Upper lobe of left lung (tissue), 6 donors: ENCODE data around the gene SH3GL1. TPM values are rescaled to one million over a fixed set of nuclear protein-coding genes. Genes with fewer than 3 reads are reported as not detected.

Source experiments
- ATAC-seq, 2 donors: fragments of 200-7000 bp; cut with Tn5 transposase; one replicate each; pipeline ENCODE4 v1.9.1; 2022; ENCODE audit warnings: mild to moderate bottlenecking in 2 of 2, moderate library complexity in 2 of 2; ENCODE audit not compliant: low FRiP score in 2 of 2
- DNase-seq, 2 donors: peaks; one replicate each; pipeline ENCODE4 v3.0.0-alpha.2; 2019 to 2020
- H3K27ac ChIP-seq, 4 donors: fragments of 200-600 bp; sonication (generic); one replicate each; pipeline ENCODE4 v1.5.1; 2016 to 2019
- H3K27me3 ChIP-seq, 4 donors: fragments of 200-600 bp; sonication (generic); one replicate each; pipeline ENCODE4 v1.5.1; 2017 to 2019
- H3K36me3 ChIP-seq, 4 donors: fragments of 200-600 bp; sonication (generic); one replicate each; pipeline ENCODE4 v1.5.1; 2016 to 2019
- H3K4me1 ChIP-seq, 4 donors: fragments of 200-600 bp; sonication (generic); one replicate each; pipeline ENCODE4 v1.5.1; 2018 to 2019
- H3K4me3 ChIP-seq, 4 donors: fragments of 200-600 bp; sonication (generic); one replicate each; pipeline ENCODE4 v1.5.1; 2017 to 2019; ENCODE audit warnings: mild to moderate bottlenecking in 2 of 4, moderate library complexity in 1 of 4
- H3K9me3 ChIP-seq, 4 donors: fragments of 200-600 bp; sonication (generic); one replicate each; pipeline ENCODE4 v1.5.1; 2018 to 2019
- CTCF ChIP-seq, 6 experiments: fragments of 450-650 bp in 4 of 6; fragments of 200-600 bp in 2 of 6; sonication (generic) in 2 of 6; IDR thresholded peaks; one replicate each; pipeline ENCODE4 v1.5.1; 2016 to 2019; ENCODE audit warnings: antibody characterized with exemption in 6 of 6
- EP300 ChIP-seq, 4 donors: sonication (generic); formaldehyde crosslinking; IDR thresholded peaks; one replicate each; pipeline ENCODE4 v1.5.1; 2017; ENCODE audit warnings: antibody characterized with exemption in 4 of 4, control low read depth in 2 of 4
- POLR2A ChIP-seq, 4 donors: fragments of 450-650 bp; IDR thresholded peaks; one replicate each; pipeline ENCODE4 v1.5.1; 2016 to 2017; ENCODE audit warnings: antibody characterized with exemption in 4 of 4, mild to moderate bottlenecking in 2 of 4
- POLR2AphosphoS5 ChIP-seq, 2 donors: sonication (generic); formaldehyde crosslinking; IDR thresholded peaks; one replicate each; pipeline ENCODE4 v1.5.1; 2017; ENCODE audit warnings: antibody characterized with exemption in 2 of 2
- whole genome bisulfite sequencing, 2 donors: methylation state at CpG; one replicate each; pipeline ENCODE4 v1.1.5; 2017 to 2018; 5-methylcytosine and 5-hydroxymethylcytosine counted together
- total RNA-seq, 6 donors: library from RNA; depleted of rRNA in 4 of 6; stranded (reverse); fragments of >200 nt in 4 of 6; gene quantifications; one replicate each; pipeline versions ENCODE4 v1.1.0 to v1.2.1, GENCODE V29; 2016 to 2021
- donor health status: DM: no; HTN: no; CAD: no; lungs with moderate emphysema.
- donor health status: DM: no; HTN: yes; CAD: no; lungs with severe emphysema.

SH3GL1 gene
- total RNA-seq, 6 donors from 2014 or later = 27.4 to 60.1 (median 53.8) TPM

DNA sequence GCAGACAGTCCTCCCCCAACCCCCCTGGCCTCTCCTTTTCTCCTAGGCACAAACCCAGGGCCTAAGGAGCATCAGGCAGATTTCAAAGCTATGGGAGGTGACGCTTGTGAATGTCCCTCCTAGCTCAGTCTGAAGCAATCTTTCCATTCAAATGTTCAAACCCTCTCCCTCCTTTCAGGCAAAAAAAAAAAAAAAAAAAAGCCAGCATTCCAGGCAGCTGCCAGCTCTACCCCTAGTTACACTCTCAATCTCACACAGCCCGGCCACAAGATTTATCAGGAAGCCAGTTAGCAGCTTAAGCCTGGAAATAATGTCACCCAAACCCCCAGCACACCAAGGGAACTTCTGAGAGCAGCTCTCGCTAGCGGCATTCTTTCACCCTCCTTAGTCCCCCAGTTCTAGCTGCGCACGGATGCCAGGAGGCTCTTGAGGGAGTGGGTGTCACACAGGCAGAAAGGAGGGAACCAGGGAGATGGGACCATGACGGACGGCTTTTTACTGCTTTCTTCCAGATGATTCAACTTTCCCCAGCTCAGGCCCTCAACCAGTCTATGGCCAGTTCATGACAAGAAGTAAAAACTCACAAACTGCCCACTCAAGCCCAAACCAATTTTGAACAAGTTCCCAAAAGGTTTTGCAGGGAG, 6.3 kb downstream of the SH3GL1 start:
- DNase-seq = no peak
- Histone ChIP-seq H3K27me3 (no peaks in the 10 kb centered on the region), H3K4me3 (no peak overlapping the region), H3K4me1 (peaks cover 61 to 76% (median 72%) of the 10 kb centered on the region in 4 donors), H3K36me3 (peaks cover 0 to 20% (median 9%) of the 10 kb centered on the region in 4 donors), H3K9me3 (no peaks in the 10 kb centered on the region), H3K27ac (peak overlapping the region; percentile 11 to 30 (median 22))
- TF ChIP-seq CTCF (IDR thresholded peaks at IDR 0.05) (no peak), EP300 (IDR thresholded peaks at IDR 0.05) (no peak), POLR2A (IDR thresholded peaks at IDR 0.05) (no peak), POLR2AphosphoS5 (IDR thresholded peaks at IDR 0.05) (no peak)
- 69 to 84% methylated on average over 7 to 8 of the region's 8 CpGs for WGBS, 2 donors
- peak in 1 of 2 donors; percentile 48 for ATAC-seq

DNA sequence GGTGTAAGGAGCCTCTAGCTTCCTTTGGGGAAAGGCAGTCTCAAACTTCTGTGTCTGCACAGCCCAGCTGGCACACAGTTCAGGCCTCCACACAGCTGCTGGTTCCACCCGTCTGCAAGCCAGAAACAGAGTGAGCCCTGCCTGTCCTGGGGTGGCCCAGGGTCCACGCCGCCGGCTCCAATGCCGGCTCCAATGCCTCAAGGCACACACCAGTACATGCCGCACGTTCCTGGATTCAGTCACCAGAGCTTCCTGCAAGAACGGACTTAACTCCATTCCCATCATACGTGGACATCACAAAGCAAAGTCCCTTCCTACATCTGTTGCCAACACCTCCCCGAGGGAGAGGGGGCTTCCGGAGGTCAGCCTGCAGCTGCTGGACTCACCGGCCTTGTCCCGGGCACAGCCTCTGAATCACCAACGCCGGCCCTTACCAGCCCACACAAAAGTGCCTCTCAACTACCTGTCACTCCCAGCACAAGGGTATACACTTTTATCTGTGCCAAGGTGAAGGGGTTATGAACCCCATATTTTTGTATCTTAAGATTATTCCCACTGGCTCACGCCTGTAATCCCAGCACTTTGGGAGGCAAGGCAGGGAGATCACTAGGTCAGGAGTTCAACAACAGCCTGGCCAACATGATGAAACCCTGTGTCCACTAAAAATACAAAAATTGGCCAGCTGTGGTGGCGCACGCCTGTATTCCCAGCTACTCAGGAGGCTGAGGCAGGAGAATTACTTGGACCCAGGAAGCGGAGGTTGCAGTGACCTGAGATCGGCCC, 8.5 kb downstream of the SH3GL1 start:
- Histone ChIP-seq H3K4me1 (peaks cover 57 to 70% (median 63%) of the 10 kb centered on the region in 4 donors), H3K9me3 (no peaks in the 10 kb centered on the region), H3K4me3 (peak overlapping the region in 1 of 4 donors; percentile 5), H3K27me3 (no peaks in the 10 kb centered on the region), H3K27ac (peak overlapping the region; percentile 77 to 87 (median 85)), H3K36me3 (peaks cover 0 to 20% (median 11%) of the 10 kb centered on the region in 4 donors)
- TF ChIP-seq POLR2AphosphoS5 (IDR thresholded peaks at IDR 0.05) (peak; percentile 35 to 83), CTCF (IDR thresholded peaks at IDR 0.05) (no peak), EP300 (IDR thresholded peaks at IDR 0.05) (peak in 1 of 4 donors; percentile 34), POLR2A (IDR thresholded peaks at IDR 0.05) (no peak)
- 66 to 69% methylated on average over 19 to 20 of the region's 20 CpGs for WGBS, 2 donors
- DNase-seq (no peak), ATAC-seq (peak in 1 of 2 donors; percentile 27)

GRCh38 chr19:4391306-4391693, 9.0 kb downstream of the SH3GL1 start:
- Histone ChIP-seq H3K27me3 (no peaks in the 10 kb centered on the region), H3K27ac (peak overlapping the region; percentile 77 to 87 (median 85)), H3K4me1 (peaks cover 57 to 70% (median 63%) of the 10 kb centered on the region in 4 donors), H3K9me3 (no peaks in the 10 kb centered on the region), H3K36me3 (peaks cover 0 to 20% (median 11%) of the 10 kb centered on the region in 4 donors), H3K4me3 (peak overlapping the region in 1 of 4 donors; percentile 12)
- no peak for ATAC-seq
- no peak for DNase-seq
- WGBS, 2 donors = 78 to 79% methylated on average over 4 to 9 of the region's 9 CpGs
- TF ChIP-seq POLR2A (IDR thresholded peaks at IDR 0.05) (no peak), CTCF (IDR thresholded peaks at IDR 0.05) (no peak), POLR2AphosphoS5 (IDR thresholded peaks at IDR 0.05) (no peak)

- TF ChIP-seq POLR2A (IDR thresholded peaks at IDR 0.05) (no peak), POLR2AphosphoS5 (IDR thresholded peaks at IDR 0.05) (no peak), EP300 (IDR thresholded peaks at IDR 0.05) (no peak), CTCF (IDR thresholded peaks at IDR 0.05) (no peak)
- peaks cover 57 to 70% (median 63%) of the 10 kb centered on the region in 4 donors for H3K4me1 ChIP-seq
- peak overlapping the region in 1 of 4 donors; percentile 12 for H3K4me3 ChIP-seq
- no peak for DNase-seq
- peaks cover 0 to 15% (median 9%) of the 10 kb centered on the region in 4 donors for H3K36me3 ChIP-seq
- WGBS, 2 donors = 20 to 26% methylated on average over 9 to 20 of the region's 21 CpGs
- no peaks in the 10 kb centered on the region for H3K27me3 ChIP-seq
- no peaks in the 10 kb centered on the region for H3K9me3 ChIP-seq
- peak overlapping the region; percentile 77 to 87 (median 85) for H3K27ac ChIP-seq
- ATAC-seq = peak in 1 of 2 donors; percentile 14
Observed at GRCh38 chr19:4390567-4391305, 9.6 kb downstream of the SH3GL1 start.
